ENCODE data around the gene LRP8. TPM values are rescaled to one million over a fixed set of nuclear protein-coding genes. Genes with fewer than 3 reads are reported as not detected.

The LRP8 gene
- 26.3 to 38.2 TPM (median 34.2 TPM) in 5 replicates for total RNA-seq (2022; extraction: Qiagen RNA extraction)

DNA sequence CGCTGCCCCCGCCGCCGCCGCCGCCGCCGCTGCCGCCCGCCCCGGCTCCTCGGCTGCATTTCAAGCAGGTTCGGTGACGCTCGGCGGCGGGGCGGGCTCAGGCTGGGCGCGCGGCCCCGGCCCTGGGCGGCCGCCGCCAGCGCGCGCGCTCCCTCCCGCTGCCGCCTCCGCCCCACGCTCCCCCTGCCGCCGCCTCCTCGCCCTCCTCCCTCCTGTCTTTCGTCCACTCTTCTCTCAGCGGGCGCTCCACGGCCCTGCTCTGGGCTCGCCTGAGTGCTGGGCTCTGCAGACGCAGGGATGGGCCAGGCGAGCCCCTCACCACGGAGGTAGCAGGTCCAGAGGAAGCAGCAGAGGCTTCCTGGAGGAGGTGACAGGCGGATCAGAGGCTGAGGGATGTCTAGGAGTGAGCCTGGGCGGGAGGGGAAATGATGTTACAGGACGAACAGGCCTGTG, at the start of gene LRP8:
TSS of gene LRP8 (minus strand) at position 62 of the 453 bp plus-strand sequence. CDS start 158 bp downstream, outside the sequence.

DNA sequence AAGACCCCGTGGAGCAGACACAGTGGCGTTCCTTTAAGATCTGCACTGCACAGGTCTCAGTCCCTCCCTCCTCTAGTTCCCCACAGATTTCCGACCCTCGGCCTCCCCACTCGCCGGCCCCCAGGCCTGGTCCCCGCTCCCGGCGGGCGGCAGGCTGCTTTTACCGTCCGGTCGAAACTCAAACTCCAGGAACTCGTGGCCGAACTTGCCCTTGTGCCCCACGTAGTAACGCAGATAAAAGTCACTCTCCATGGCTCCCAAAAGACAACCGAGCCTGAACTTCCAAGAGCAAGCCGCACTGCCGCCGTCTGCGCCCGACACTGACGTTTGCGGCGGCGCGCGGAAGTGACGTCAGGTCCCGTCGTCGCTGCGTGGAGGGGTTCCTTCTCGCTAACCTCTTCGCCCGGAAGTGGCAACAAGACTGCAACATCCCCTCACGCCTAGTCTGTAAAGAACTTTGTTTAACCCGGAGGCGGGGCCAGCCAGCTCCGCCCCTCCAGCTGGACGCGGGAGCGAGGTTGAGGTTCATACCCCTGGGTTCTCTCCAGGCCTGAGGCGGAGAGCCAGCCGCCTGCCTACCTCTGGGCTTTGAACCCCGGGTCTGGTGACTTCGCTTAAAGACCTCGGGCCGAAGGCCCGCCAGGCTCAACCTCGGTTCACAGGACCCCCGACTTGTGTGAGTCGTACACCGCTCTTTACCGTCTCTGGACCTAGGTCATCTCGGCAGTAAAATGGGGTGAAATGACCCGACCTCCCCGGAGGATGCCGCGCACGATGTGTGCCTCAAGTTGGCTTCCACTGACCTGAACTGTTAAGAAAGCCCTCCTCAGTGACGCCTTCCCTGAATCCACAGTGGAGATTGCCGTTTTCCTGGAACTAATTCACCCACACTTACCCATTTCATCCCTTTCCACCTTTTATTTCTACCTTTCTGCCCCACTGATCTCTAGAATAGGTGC, 89.4 kb downstream of the LRP8 start, which contains the start of gene MAGOH:
TSS of gene MAGOH (minus strand) at position 322 of the 959 bp plus-strand sequence. CDS start at position 252, 70 bp downstream.

DNA sequence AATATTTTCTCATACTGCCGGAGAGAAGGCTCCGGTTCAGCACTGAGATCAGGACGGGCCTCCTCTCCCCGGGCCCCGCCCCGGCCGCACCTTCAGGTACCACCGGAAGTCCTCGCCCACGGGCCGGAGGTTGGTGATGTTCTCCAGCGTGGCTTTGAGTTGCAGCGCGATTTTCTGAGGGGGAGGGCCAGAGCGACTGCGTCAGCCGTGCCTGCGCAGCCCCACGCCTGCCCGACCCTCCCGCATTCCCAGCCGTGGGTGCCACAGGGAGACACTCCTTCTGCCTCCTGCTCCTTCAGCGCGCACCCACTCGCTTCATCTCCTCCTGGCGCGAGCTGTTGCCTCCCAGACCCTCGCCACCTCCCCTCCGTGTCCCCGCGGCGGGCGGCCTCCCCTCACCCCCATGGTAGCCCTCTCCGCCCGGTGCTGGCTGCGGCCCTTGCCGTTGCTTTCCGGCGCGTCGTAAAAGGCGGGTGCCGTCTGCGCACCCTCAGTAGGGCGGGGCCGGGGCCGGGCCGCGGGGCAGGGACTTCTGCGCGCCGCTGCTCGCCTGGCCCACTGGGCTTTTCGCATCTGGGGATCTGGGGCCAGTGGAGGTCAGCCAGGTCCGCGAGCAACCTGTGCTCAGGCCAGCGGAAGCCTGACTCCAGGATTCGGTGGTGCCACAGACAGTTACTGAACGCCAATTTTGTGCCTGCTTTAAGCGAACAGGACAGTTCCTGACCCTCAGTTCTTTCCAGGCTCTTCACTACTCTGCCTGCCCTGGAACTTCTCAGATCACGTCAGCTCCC, 107.5 kb downstream of the LRP8 start, which contains the start of gene CZIB:
TSS of gene CZIB (minus strand) at position 464 of the 791 bp plus-strand sequence. CDS start at position 405, 59 bp downstream.

DNA sequence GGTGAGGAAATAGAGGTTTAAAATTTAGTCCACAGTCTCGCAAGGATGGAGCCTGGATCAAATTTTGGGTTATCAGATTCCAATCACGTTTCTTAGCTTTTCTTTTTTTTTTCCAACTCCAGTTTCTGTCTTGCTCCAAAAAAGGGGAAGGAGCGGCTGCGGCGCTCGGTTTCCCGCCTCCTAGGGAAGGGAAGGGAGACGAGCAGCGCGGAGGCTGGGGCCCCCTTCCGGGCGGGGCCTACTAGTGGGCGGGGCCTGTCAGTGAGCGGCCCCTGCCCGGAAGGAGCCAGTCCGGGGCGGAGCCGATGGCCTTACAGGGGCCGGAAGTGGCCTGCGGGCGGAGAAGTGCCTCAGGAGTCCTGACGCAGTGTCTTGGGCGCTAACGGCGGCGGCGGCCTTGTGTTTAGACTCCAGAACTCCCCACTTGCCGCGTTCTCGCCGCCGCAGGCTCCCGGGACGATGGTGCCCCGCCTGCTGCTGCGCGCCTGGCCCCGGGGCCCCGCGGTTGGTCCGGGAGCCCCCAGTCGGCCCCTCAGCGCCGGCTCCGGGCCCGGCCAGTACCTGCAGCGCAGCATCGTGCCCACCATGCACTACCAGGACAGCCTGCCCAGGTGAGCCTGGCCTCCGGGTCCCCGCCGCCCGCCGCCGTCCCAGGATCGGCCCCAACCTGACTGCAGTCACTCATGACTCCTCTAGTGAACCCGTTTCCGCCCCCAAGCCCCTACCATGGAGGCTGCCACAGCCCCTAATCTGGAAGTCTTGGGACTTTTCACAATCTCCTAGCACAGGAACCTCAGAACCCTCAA, 131.2 kb downstream of the LRP8 start, which contains the start of gene CPT2:
TSS of gene CPT2 (plus strand) at position 340 of the 806 bp plus-strand sequence. CDS start at position 460, 120 bp downstream.

Other genes with a start within 250 kb of the LRP8 start
- gene SLC1A7, start 185.4 kb downstream of the LRP8 start, total RNA-seq (2022; extraction: Qiagen RNA extraction), result 0.04 TPM in 1 of 5 replicates, not detected in the others
- gene CPT2, start 131.2 kb downstream of the LRP8 start, total RNA-seq (2022; extraction: Qiagen RNA extraction), result 7.7 to 9.6 TPM (median 9.1 TPM) in 5 replicates
- gene CZIB, start 107.4 kb downstream of the LRP8 start, total RNA-seq (2022; extraction: Qiagen RNA extraction), result 28.3 to 30.5 TPM (median 30.3 TPM) in 5 replicates
- gene MAGOH, start 89.6 kb downstream of the LRP8 start, total RNA-seq (2022; extraction: Qiagen RNA extraction), result 62.1 to 116 TPM (median 64.8 TPM) in 5 replicates
- gene DMRTB1, start 131.3 kb upstream of the LRP8 start, total RNA-seq (2022; extraction: Qiagen RNA extraction), result not detected in 5 replicates